GM12878 (cell line): ENCODE data around the gene RSPH1. TPM values are rescaled to one million over a fixed set of nuclear protein-coding genes. Genes with fewer than 3 reads are reported as not detected.

ENCODE experiments used
- ATF3 ChIP-seq: IDR thresholded peaks from 2 replicates; pipeline ENCODE4 v1.6.1; 2011; ENCODE audit warnings: low read depth, mild to moderate bottlenecking, low read length, moderate library complexity, borderline replicate concordance; ENCODE audit errors: extremely low read depth
- CTCF ChIP-seq, 3 experiments: IDR thresholded peaks in 2 of 3; conservative IDR thresholded peaks in 1 of 3; 2 replicates each; pipeline ENCODE4 v1.5.1; 2011; ENCODE audit warnings: low read depth in 3 of 3, low read length in 3 of 3, mild to moderate bottlenecking in 3 of 3, control low read depth in 2 of 3, moderate library complexity in 2 of 3, inconsistent platforms in 1 of 3, mixed read lengths in 1 of 3; ENCODE audit not compliant: control insufficient read depth in 2 of 3, insufficient read depth in 1 of 3; ENCODE audit errors: extremely low read depth in 1 of 3
- CUX1 ChIP-seq: IDR thresholded peaks from 2 replicates; pipeline ENCODE4 v1.6.1; 2012; ENCODE audit warnings: improper control_type of control experiment, low read depth, low read length; ENCODE audit not compliant: insufficient replicate concordance
- ESRRA ChIP-seq: IDR thresholded peaks from 2 replicates; pipeline ENCODE4 v1.6.1; 2012; ENCODE audit warnings: mild to moderate bottlenecking, low read length, improper control_type of control experiment
- LARP7 ChIP-seq: fragments of 450-650 bp; IDR thresholded peaks from 2 replicates; pipeline ENCODE4 v1.6.1; 2017; ENCODE audit warnings: mild to moderate bottlenecking
- NR2F1 ChIP-seq: fragments of 450-650 bp; conservative IDR thresholded peaks from 2 replicates; pipeline ENCODE4 v1.6.1; 2017; ENCODE audit warnings: mild to moderate bottlenecking
- PBX3 ChIP-seq: IDR thresholded peaks from 2 replicates; pipeline ENCODE4 v1.6.1; 2011; ENCODE audit warnings: mild to moderate bottlenecking, low read depth, low read length, moderate library complexity; ENCODE audit not compliant: insufficient replicate concordance
- RCOR1 ChIP-seq: conservative IDR thresholded peaks from 2 replicates; pipeline ENCODE4 v1.6.1; 2012; ENCODE audit warnings: low read depth, low read length, improper control_type of control experiment
- RELB ChIP-seq: fragments of 450-650 bp; IDR thresholded peaks from 2 replicates; pipeline ENCODE4 v1.6.1; 2017; ENCODE audit warnings: low read depth, mild to moderate bottlenecking, moderate library complexity
- SKIL ChIP-seq: fragments of 450-650 bp; IDR thresholded peaks from 2 replicates; pipeline ENCODE4 v1.6.1; 2017; ENCODE audit warnings: mild to moderate bottlenecking, low read depth, inconsistent platforms; ENCODE audit not compliant: poor library complexity, severe bottlenecking
- TCF3 ChIP-seq: IDR thresholded peaks from 2 replicates; pipeline ENCODE4 v1.6.1; 2012; ENCODE audit warnings: low read depth, mild to moderate bottlenecking, low read length, borderline replicate concordance; ENCODE audit not compliant: insufficient read depth
- ZZZ3 ChIP-seq: IDR thresholded peaks from 2 replicates; pipeline ENCODE4 v1.6.1; 2011; ENCODE audit warnings: low read depth; ENCODE audit not compliant: control insufficient read depth, insufficient read length
- polyA plus RNA-seq, 11 experiments: library from polyadenylated mRNA; depleted of rRNA in 4 of 11; unstranded in 6 of 11; stranded (reverse) in 5 of 11; fragments of >200 nt; fragmentation: Nextera tagmentation in 4 of 11; fragmentation: Illumina TruSeq in 1 of 11; extraction: Ambion mirVana in 4 of 11; extraction: Trizol in 1 of 11; gene quantifications; 1 replicate in 1 of 11; 2 replicates in 10 of 11; pipeline versions ENCODE4 v1.2.1 to v1.2.3, GENCODE V29; 2011 to 2016; ENCODE audit warnings: inconsistent platforms in 2 of 11, missing spikeins in 2 of 11, low read depth in 1 of 11
- total RNA-seq, 4 experiments: library from RNA; depleted of rRNA in 3 of 4; stranded (reverse); fragments of >200 nt in 3 of 4; fragmentation: Illumina TruSeq in 1 of 4; extraction: Trizol in 1 of 4; gene quantifications; 2 replicates each; pipeline versions ENCODE4 v1.2.1 to v1.2.3, GENCODE V29; 2013 to 2021

Gene RSPH1
- total and polyA plus RNA-seq, 10 of the 15 experiments (the other 5 are each of a cell fraction or from before 2014, with no cell fraction given) = 0.11 to 1.4 (median 0.38) TPM

- peak; percentile 85 for TF ChIP-seq RELB
- TF ChIP-seq PBX3 = no peak
- no peak for TF ChIP-seq CUX1
- no peak for TF ChIP-seq RCOR1
- 0 out of 6 replicates have a peak, but pooled peaks of 1 of the 3 experiments have one; percentile 3 for TF ChIP-seq CTCF (IDR thresholded peaks at IDR 0.05 in 2 of 3, conservative IDR thresholded peaks at IDR 0.05 in 1 of 3; ENCODE audit: control insufficient read depth in 2 of 3, extremely low read depth in 1 of 3, insufficient read depth in 1 of 3, low read depth in 3 of 3, low read length in 3 of 3)
- TF ChIP-seq LARP7 = no peak
- TF ChIP-seq ATF3 = no peak
- TF ChIP-seq TCF3 = peak; percentile 55; the same call in 1 of the 2 replicates
- TF ChIP-seq SKIL = peak; percentile 82
- no peak for TF ChIP-seq ZZZ3
- TF ChIP-seq NR2F1 = no peak
- no peak for TF ChIP-seq ESRRA
Observed at GRCh38 chr21:42478504-42478903, 17.5 kb downstream of the RSPH1 start (continued).
